A549 treated with AZD2906 at 1 μM for 4 hours (cell line): ENCODE results near the gene TET1. TPM values are rescaled to one million over a fixed set of nuclear protein-coding genes. Genes with fewer than 3 reads are reported as not detected.

Experiments
- total RNA-seq: library from RNA; stranded (reverse); fragments of 200-300 nt; extraction: Qiagen RNA extraction; gene quantifications from 5 replicates; pipeline ENCODE4 v1.2.3, GENCODE V29; 2022

Gene TET1
- total RNA-seq, result 0.37 to 0.68 TPM (median 0.54 TPM) in 5 replicates

GRCh38 chr10:68560186-68560942 is at the start of gene TET1:
Gene TET1 (plus strand): TSS chr10:68560337. CDS start chr10:68572339, 12,002 bp downstream.

GRCh38 chr10:68720793-68721672 is 160.9 kb downstream of the TET1 start, which contains the start of gene CCAR1:
Gene CCAR1 (plus strand): TSS chr10:68721239. CDS start chr10:68722505, 1,266 bp downstream.

Other genes starting within 250 kb of the TET1 start
- gene HNRNPH3, start 228.3 kb upstream of the TET1 start, total RNA-seq, result 171 to 235 TPM (median 179 TPM) in 5 replicates
- 2.7 to 3.7 TPM (median 3.4 TPM) in 5 replicates for gene PBLD, start 227.4 kb upstream of the TET1 start, total RNA-seq
- gene RUFY2, start 153.1 kb upstream of the TET1 start, total RNA-seq, result 7.2 to 9.6 TPM (median 8.9 TPM) in 5 replicates
- 7.1 to 11.5 TPM (median 8.4 TPM) in 5 replicates for gene DNA2, start 88.4 kb upstream of the TET1 start, total RNA-seq
- gene SLC25A16, start 32.8 kb upstream of the TET1 start, total RNA-seq, result 16.5 to 17.9 TPM (median 16.8 TPM) in 5 replicates
- gene CCAR1, start 160.9 kb downstream of the TET1 start, total RNA-seq, result 52.3 to 76.9 TPM (median 58.0 TPM) in 5 replicates